ENCODE results near the gene RUVBL2. TPM values are rescaled to one million over a fixed set of nuclear protein-coding genes. Genes with fewer than 3 reads are reported as not detected.
A peak's percentile ranks its signal among the peaks of the same experiment; 100 is the strongest.
"Not testable (repeated sequence)": the region's sequence is repeated elsewhere in the genome, so short reads cannot be mapped to it uniquely, and the experiment has no call there.

The RUVBL2 gene
- polyA plus RNA-seq, 3 donors from 2014 or later: 64.0 to 72.7 (median 64.2) TPM

GRCh38 chr19:49006905-49007304 is 13.2 kb downstream of the RUVBL2 start:
- H3K36me3 Mint-ChIP-seq: peaks cover 3 to 21% (median 11%) of the 10 kb centered on the region in 3 donors
- H3K9me3 Mint-ChIP-seq: no peaks in the 10 kb centered on the region
- H3K27ac Mint-ChIP-seq: no peak overlapping the region

GRCh38 chr19:49009828-49010227 is 16.1 kb downstream of the RUVBL2 start:
- H3K27ac Mint-ChIP-seq: no peak overlapping the region
- H3K36me3 Mint-ChIP-seq: peaks cover 0 to 15% (median 5%) of the 10 kb centered on the region in 3 donors
- H3K4me3 Mint-ChIP-seq: no peak overlapping the region
- no peak for DNase-seq
- peaks cover 0 to 1% (median 0%) of the 10 kb centered on the region in 3 donors for H3K27me3 Mint-ChIP-seq (ENCODE audit: low read depth in 3 of 3)
- no peaks in the 10 kb centered on the region for H3K9me3 Mint-ChIP-seq
- no peaks in the 10 kb centered on the region for H3K4me1 Mint-ChIP-seq

More at GRCh38 chr19:49006905-49007304, 13.2 kb downstream of the RUVBL2 start:
- DNase-seq: no peak
- H3K4me3 Mint-ChIP-seq: no peak overlapping the region
- no peaks in the 10 kb centered on the region for H3K4me1 Mint-ChIP-seq
- peaks cover 0 to 1% (median 0%) of the 10 kb centered on the region in 3 donors for H3K27me3 Mint-ChIP-seq (ENCODE audit: low read depth in 3 of 3)

GRCh38 chr19:49010453-49010852 is 16.8 kb downstream of the RUVBL2 start:
- Mint-ChIP-seq H3K9me3 (no peaks in the 10 kb centered on the region), H3K27ac (peak overlapping the region in 1 of 6 donors; percentile 69), H3K4me3 (no peak overlapping the region), H3K4me1 (no peaks in the 10 kb centered on the region), H3K36me3 (peaks cover 0 to 12% (median 4%) of the 10 kb centered on the region in 3 donors), H3K27me3 (ENCODE audit: low read depth in 3 of 3) (peaks cover 0 to 1% (median 0%) of the 10 kb centered on the region in 3 donors)
- DNase-seq: no peak

- Mint-ChIP-seq H3K27ac (no peak overlapping the region), H3K4me3 (no peak overlapping the region), H3K9me3 (no peaks in the 10 kb centered on the region), H3K4me1 (no peaks in the 10 kb centered on the region), H3K27me3 (ENCODE audit: low read depth in 3 of 3) (peaks cover 0 to 1% (median 0%) of the 10 kb centered on the region in 3 donors), H3K36me3 (peaks cover 0 to 12% (median 4%) of the 10 kb centered on the region in 3 donors)
- no peak for DNase-seq
Measured at GRCh38 chr19:49011194-49011593, 17.5 kb downstream of the RUVBL2 start.

GRCh38 chr19:49014123-49014869 is 20.6 kb downstream of the RUVBL2 start:
- Mint-ChIP-seq H3K27me3 (ENCODE audit: low read depth in 3 of 3) (peaks cover 0 to 4% (median 1%) of the 10 kb centered on the region in 3 donors), H3K9me3 (no peaks in the 10 kb centered on the region), H3K4me1 (peaks cover 11 to 16% of the 10 kb centered on the region in 2 donors), H3K27ac (no peak overlapping the region), H3K4me3 (no peak overlapping the region), H3K36me3 (peaks cover 0 to 7% (median 4%) of the 10 kb centered on the region in 3 donors)
- no peak for DNase-seq

- H3K9me3 Mint-ChIP-seq: no peaks in the 10 kb centered on the region
- peaks cover 17 to 19% of the 10 kb centered on the region in 2 donors for H3K4me1 Mint-ChIP-seq
- no peak overlapping the region for H3K4me3 Mint-ChIP-seq
- DNase-seq: no peak
- no peak overlapping the region for H3K27ac Mint-ChIP-seq
- H3K27me3 Mint-ChIP-seq (ENCODE audit: low read depth in 3 of 3): peaks cover 0 to 6% (median 1%) of the 10 kb centered on the region in 3 donors
- H3K36me3 Mint-ChIP-seq: peaks cover 0 to 4% (median 4%) of the 10 kb centered on the region in 3 donors
Measured at GRCh38 chr19:49014870-49015255, 21.2 kb downstream of the RUVBL2 start.

- no peaks in the 10 kb centered on the region for H3K36me3 Mint-ChIP-seq
- H3K9me3 Mint-ChIP-seq: no peaks in the 10 kb centered on the region
- H3K27ac Mint-ChIP-seq: peak overlapping the region in 1 of 6 donors; percentile 12
- H3K4me1 Mint-ChIP-seq: peaks cover 24 to 25% of the 10 kb centered on the region in 2 donors
- H3K4me3 Mint-ChIP-seq: peak overlapping the region in 1 of 5 donors; percentile 25
- H3K27me3 Mint-ChIP-seq (ENCODE audit: low read depth in 3 of 3): peaks cover 0 to 9% (median 0%) of the 10 kb centered on the region in 3 donors
- no peak for DNase-seq
Measured at GRCh38 chr19:49016067-49016839, 22.6 kb downstream of the RUVBL2 start.

- Mint-ChIP-seq H3K27ac (peak within 1 kb of the TSS in 3 of 6 donors; percentile 12 to 34 (median 24)), H3K4me3 (peak within 1 kb of the TSS; percentile 82 to 91 (median 90)), H3K36me3 (no peaks in the 10 kb centered on the region), H3K9me3 (no peaks in the 10 kb centered on the region), H3K27me3 (ENCODE audit: low read depth in 3 of 3) (peaks cover 0 to 11% (median 0%) of the 10 kb centered on the region in 3 donors), H3K4me1 (peaks cover 25 to 26% of the 10 kb centered on the region in 2 donors)
- DNase-seq: no peak
Measured at GRCh38 chr19:49017041-49017665, 23.5 kb downstream of the RUVBL2 start, which contains the start of gene LHB. TSS of gene LHB (minus strand) at chr19:49017091. CDS start at chr19:49017081, 10 bp downstream.

GRCh38 chr19:49017666-49018351 is 24.1 kb downstream of the RUVBL2 start:
- Mint-ChIP-seq H3K4me3 (peak overlapping the region; percentile 82 to 91 (median 90)), H3K9me3 (no peaks in the 10 kb centered on the region), H3K36me3 (no peaks in the 10 kb centered on the region), H3K27me3 (ENCODE audit: low read depth in 3 of 3) (peaks cover 0 to 11% (median 0%) of the 10 kb centered on the region in 3 donors), H3K27ac (peak overlapping the region in 1 of 6 donors; percentile 24), H3K4me1 (peaks cover 25 to 26% of the 10 kb centered on the region in 2 donors)
- peak; percentile 59 to 66 (median 62) for DNase-seq

GRCh38 chr19:49018388-49019241 is 24.9 kb downstream of the RUVBL2 start:
- peak; percentile 16 to 31 (median 30) for DNase-seq
- H3K27me3 Mint-ChIP-seq (ENCODE audit: low read depth in 3 of 3): peaks cover 0 to 11% (median 0%) of the 10 kb centered on the region in 3 donors
- peak overlapping the region in 5 of 6 donors; percentile 4 to 63 (median 49) for H3K27ac Mint-ChIP-seq

GRCh38 chr19:49019242-49019932 is 25.7 kb downstream of the RUVBL2 start:
- no peaks in the 10 kb centered on the region for H3K36me3 Mint-ChIP-seq
- peak; percentile 56 to 62 (median 57) for DNase-seq
- H3K9me3 Mint-ChIP-seq: no peaks in the 10 kb centered on the region
- peak overlapping the region in 5 of 6 donors; percentile 4 to 63 (median 49) for H3K27ac Mint-ChIP-seq
- H3K4me1 Mint-ChIP-seq: peaks cover 25 to 26% of the 10 kb centered on the region in 2 donors
- H3K4me3 Mint-ChIP-seq: peak overlapping the region; percentile 82 to 91 (median 90)
- peaks cover 0 to 11% (median 0%) of the 10 kb centered on the region in 3 donors for H3K27me3 Mint-ChIP-seq (ENCODE audit: low read depth in 3 of 3)

More at GRCh38 chr19:49018388-49019241, 24.9 kb downstream of the RUVBL2 start:
- H3K9me3 Mint-ChIP-seq, H3K36me3 Mint-ChIP-seq: not testable (repeated sequence)
- Mint-ChIP-seq H3K4me1 (peaks cover 25 to 26% of the 10 kb centered on the region in 2 donors), H3K4me3 (peak overlapping the region; percentile 82 to 91 (median 90))

GRCh38 chr19:49020342-49020741 is 26.7 kb downstream of the RUVBL2 start:
- no peak for DNase-seq
- Mint-ChIP-seq H3K4me1 (peaks cover 25 to 26% of the 10 kb centered on the region in 2 donors), H3K27ac (no peak overlapping the region), H3K36me3 (no peaks in the 10 kb centered on the region), H3K9me3 (no peaks in the 10 kb centered on the region), H3K4me3 (peak overlapping the region in 3 of 5 donors; percentile 9 to 84 (median 20)), H3K27me3 (ENCODE audit: low read depth in 3 of 3) (peaks cover 0 to 11% (median 0%) of the 10 kb centered on the region in 3 donors)
